GM21717 (cell line): ENCODE data around the gene CCNB1IP1.
"Not testable (repeated sequence)": the region's sequence is repeated elsewhere in the genome, so short reads cannot be mapped to it uniquely, and the experiment has no call there.

Experiments
- ATAC-seq: cut with Tn5 transposase; IDR thresholded peaks from one replicate; pipeline ENCODE4 v1.9.1; 2021; ENCODE audit warnings: mild to moderate bottlenecking, moderate library complexity; ENCODE audit not compliant: unreplicated experiment

The CCNB1IP1 gene

DNA sequence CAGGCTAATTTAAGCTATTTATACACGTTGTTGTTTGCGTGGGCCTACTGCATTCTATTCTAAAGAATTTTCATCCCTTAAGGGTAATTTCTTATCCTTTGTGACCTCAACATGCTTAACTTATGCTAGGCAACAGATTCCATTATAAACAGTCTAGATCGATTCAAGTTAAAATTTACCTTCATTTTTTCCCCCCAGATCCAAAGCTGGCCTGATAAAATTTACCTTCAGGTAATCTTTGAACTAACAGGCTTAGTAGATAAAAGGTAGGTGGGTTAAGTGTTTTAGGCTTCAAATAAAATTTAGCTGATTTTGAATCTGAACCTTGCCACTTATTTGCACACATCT lies 389 bp upstream of the CCNB1IP1 start:
- ATAC-seq = no peak

- ATAC-seq = no peak
Measured at GRCh38 chr14:20332431-20332787, 670 bp downstream of the CCNB1IP1 start.

GRCh38 chr14:20331053-20331613 lies 1.9 kb downstream of the CCNB1IP1 start:
- no peak for ATAC-seq

DNA sequence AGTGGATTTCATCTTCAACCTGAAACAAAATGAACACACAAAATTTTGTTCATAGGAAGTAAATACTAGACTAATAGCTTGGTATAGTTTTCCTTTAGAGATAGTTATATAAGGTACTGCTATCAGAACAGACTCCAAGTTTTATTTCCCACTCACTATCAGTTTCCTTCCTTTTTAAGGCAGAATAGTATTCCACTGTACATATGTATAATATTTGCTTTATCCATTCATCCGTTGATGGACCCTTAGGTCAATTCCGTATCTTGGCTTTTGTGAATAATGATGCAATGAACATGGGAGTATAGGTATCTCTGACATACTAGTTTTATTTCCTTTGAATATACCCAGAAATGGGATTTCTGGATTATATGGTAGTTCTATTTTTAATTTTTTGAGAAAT lies 3.7 kb downstream of the CCNB1IP1 start:
- ATAC-seq = no peak

DNA sequence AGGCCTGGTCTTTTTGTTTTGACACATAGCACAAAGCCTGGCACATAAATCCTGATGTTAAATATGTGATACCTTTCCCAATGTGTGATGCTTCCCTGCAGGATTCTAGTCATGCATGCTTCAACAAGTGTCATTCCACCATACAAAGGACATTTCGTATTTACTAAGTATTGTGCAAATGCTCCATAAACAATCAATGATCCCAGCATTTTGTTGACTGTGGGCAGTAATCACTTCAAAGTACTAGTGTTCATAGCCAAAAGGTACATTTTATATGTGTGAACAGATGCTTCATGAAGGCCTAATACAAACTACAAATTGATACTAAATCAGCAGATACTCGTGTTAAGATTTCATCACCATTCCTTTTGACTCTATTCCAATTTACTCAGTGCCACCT lies 4.4 kb downstream of the CCNB1IP1 start:
- ATAC-seq = no peak

- no peak for ATAC-seq
Measured at GRCh38 chr14:20327005-20327869, 5.8 kb downstream of the CCNB1IP1 start.

- ATAC-seq = no peak
Measured at GRCh38 chr14:20317720-20318119, 15.4 kb downstream of the CCNB1IP1 start.

DNA sequence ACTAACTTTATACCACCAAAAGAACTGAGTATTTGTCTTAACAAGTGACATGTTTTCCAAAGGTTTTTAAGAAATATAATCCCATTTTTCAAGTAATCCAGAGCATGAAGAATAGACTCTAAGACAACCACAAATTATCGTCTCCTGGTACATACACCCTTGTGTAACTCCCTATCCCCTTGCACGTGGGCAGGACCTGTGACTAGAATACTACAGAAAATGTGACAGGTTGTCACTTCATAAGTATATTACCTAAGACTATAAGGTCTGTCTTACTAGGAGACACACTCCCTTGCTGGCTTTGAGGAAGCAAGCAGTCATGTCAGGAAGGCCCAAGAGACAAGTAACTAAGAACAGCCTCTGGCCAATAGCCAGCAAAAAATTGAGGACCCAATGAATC lies 19.1 kb downstream of the CCNB1IP1 start:
- no peak for ATAC-seq

DNA sequence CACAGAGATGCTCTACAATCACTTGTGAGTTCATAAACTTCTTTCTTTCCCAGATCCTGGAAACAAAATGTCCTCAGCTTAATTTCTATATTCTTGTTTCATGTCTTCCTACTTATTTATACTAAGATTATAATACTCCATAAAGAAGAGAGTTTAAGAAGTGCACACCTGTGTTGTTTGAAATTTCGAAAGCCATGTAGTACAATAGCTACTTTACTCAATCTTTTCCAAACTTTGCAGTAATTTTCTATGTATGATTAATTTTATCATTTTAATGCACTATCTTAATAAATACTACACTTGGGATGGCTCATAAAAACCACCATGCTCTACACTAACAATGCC lies 27.0 kb downstream of the CCNB1IP1 start:
- no peak for ATAC-seq

- peak; percentile 89 for ATAC-seq
Measured at GRCh38 chr14:20305265-20306078, 27.6 kb downstream of the CCNB1IP1 start, which contains the start of gene TTC5. Gene TTC5, minus strand, starts transcription at chr14:20305951. Its CDS starts 14 bp downstream, at chr14:20305937.

GRCh38 chr14:20302042-20302755 lies 30.9 kb downstream of the CCNB1IP1 start:
- ATAC-seq = no peak

- ATAC-seq = peak; percentile 88
Measured at GRCh38 chr14:20295067-20295466, 38.0 kb downstream of the CCNB1IP1 start.

GRCh38 chr14:20294636-20295035 lies 38.4 kb downstream of the CCNB1IP1 start:
- no peak for ATAC-seq

GRCh38 chr14:20281998-20282397 lies 51.1 kb downstream of the CCNB1IP1 start:
- not testable (repeated sequence) for ATAC-seq

GRCh38 chr14:20280265-20280664 lies 52.8 kb downstream of the CCNB1IP1 start:
- not testable (repeated sequence) for ATAC-seq

DNA sequence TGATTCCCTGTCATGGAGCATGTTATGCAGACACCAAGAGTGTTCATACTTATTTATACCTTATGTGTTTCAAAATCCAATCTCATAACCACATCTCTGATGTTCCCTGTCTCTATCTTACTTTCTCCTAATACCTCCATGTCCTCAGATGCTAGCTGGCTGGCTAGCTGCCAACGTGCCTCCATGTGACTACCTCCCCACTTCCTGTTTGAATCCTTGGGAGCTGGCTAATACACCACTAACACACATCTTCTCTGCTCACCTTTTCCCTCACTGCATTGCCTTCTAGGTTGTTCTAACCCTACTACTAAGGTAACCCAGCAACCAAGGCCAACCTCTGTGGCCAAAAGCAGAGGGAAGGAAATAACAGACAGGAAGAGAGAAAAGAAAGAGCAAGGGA lies 54.7 kb downstream of the CCNB1IP1 start:
- no peak for ATAC-seq

- ATAC-seq = no peak
Measured at GRCh38 chr14:20277409-20277808, 55.7 kb downstream of the CCNB1IP1 start.

DNA sequence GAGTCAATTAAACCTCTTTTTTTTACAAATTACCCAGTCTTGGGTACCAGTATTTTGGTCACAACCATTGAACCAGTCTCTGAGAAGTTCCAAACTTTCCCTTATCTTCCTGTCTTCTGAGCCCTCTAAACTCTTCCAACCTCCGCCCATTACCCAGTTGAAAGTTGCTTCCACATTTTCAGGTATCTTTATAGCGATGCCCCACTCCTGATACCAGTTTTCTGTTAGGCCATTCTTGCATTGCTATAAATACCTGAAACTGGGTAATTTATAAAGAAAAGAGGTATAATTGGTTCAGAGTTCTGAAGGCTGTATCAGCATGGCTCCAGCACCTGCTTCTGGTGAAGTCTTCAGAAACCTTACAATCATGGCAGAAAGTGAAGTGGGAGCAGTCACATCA lies 59.0 kb downstream of the CCNB1IP1 start:
- ATAC-seq = no peak

DNA sequence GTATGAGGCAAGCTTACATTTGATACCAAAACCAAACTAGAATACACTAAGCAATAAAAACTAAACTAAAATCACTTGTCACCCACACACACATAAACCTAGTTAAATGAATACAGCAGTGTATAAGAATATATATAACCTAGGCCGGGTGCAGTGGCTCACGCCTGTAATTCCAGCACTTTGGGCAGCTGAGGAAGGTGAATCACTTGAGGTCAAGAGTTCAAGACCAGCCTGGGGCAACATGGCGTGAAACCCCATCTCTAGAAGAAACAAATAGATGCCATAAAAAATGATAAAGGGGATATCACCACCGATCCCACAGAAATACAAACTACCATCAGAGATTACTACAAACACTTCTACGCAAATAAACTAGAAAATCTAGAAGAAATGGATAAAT lies 68.7 kb downstream of the CCNB1IP1 start:
- not testable (repeated sequence) for ATAC-seq

DNA sequence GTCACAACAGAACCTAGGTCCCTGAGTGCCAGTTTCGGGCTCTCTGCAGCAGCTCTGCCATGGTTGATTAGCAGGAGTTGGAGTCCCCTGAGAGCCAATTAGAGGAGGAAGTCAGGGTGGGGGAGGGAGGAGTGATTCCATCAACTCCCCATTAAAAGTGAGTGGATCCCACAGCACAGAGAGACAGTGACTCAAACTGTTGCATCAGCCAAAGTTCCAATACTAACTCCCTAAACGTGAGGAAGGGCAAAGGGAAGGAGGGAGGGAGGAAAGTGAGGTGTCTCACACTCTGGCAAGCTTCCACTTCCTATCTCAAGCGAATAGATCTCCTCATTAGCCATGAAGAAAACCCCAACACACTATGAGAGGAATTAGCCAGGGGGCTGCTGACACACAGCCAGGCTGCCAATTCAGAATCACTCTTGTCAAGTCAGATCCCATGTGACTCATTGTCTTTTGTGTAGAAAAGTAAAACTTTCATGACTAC lies 70.4 kb downstream of the CCNB1IP1 start:
- ATAC-seq = no peak
